ENCODE results near the gene MALAT1. TPM values are rescaled to one million over a fixed set of nuclear protein-coding genes. Genes with fewer than 3 reads are reported as not detected.
A peak's percentile ranks its signal among the peaks of the same experiment; 100 is the strongest.
"Not testable (repeated sequence)": the region's sequence is repeated elsewhere in the genome, so short reads cannot be mapped to it uniquely, and the experiment has no call there.

The MALAT1 gene
- total RNA-seq, 1 donor from 2014 or later, result 16,538 TPM

GRCh38 chr11:65470433-65471049 is 28.3 kb upstream of the MALAT1 start:
- peaks cover 35% of the 10 kb centered on the region for H3K4me1 Mint-ChIP-seq (ENCODE audit: unreplicated experiment)
- no peaks in the 10 kb centered on the region for H3K36me3 Mint-ChIP-seq (ENCODE audit: unreplicated experiment)
- H3K9me3 Mint-ChIP-seq (ENCODE audit: unreplicated experiment), result no peaks in the 10 kb centered on the region
- no peak for DNase-seq (ENCODE audit: extremely low spot score, unreplicated experiment)
- no peak for TF ChIP-seq CTCF (IDR thresholded peaks at IDR 0.05)
- H3K27ac Mint-ChIP-seq (ENCODE audit: unreplicated experiment), result peak overlapping the region; percentile 95
- H3K4me3 Mint-ChIP-seq (ENCODE audit: unreplicated experiment), result no peak overlapping the region
- H3K27me3 Mint-ChIP-seq (ENCODE audit: unreplicated experiment), result no peaks in the 10 kb centered on the region

GRCh38 chr11:65471447-65471891 is 27.4 kb upstream of the MALAT1 start:
- H3K36me3 Mint-ChIP-seq (ENCODE audit: unreplicated experiment), result no peaks in the 10 kb centered on the region
- no peaks in the 10 kb centered on the region for H3K27me3 Mint-ChIP-seq (ENCODE audit: unreplicated experiment)
- H3K4me1 Mint-ChIP-seq (ENCODE audit: unreplicated experiment), result peaks cover 39% of the 10 kb centered on the region
- TF ChIP-seq CTCF (IDR thresholded peaks at IDR 0.05), result peak; percentile 53
- no peak overlapping the region for H3K4me3 Mint-ChIP-seq (ENCODE audit: unreplicated experiment)
- peak overlapping the region; percentile 95 for H3K27ac Mint-ChIP-seq (ENCODE audit: unreplicated experiment)
- H3K9me3 Mint-ChIP-seq (ENCODE audit: unreplicated experiment), result no peaks in the 10 kb centered on the region
- DNase-seq (ENCODE audit: extremely low spot score, unreplicated experiment), result no peak

- DNase-seq (ENCODE audit: extremely low spot score, unreplicated experiment); H3K4me3 Mint-ChIP-seq (ENCODE audit: unreplicated experiment); H3K27me3 Mint-ChIP-seq (ENCODE audit: unreplicated experiment); H3K36me3 Mint-ChIP-seq (ENCODE audit: unreplicated experiment); H3K9me3 Mint-ChIP-seq (ENCODE audit: unreplicated experiment): not testable (repeated sequence)
- H3K4me1 Mint-ChIP-seq (ENCODE audit: unreplicated experiment), result peaks cover 45% of the 10 kb centered on the region
- H3K27ac Mint-ChIP-seq (ENCODE audit: unreplicated experiment), result peak overlapping the region; percentile 95
Observed at GRCh38 chr11:65472588-65473277, 26.1 kb upstream of the MALAT1 start.

GRCh38 chr11:65473278-65473860 is 25.5 kb upstream of the MALAT1 start:
- no peak for TF ChIP-seq CTCF (IDR thresholded peaks at IDR 0.05)
- Mint-ChIP-seq H3K9me3 (ENCODE audit: unreplicated experiment) (no peaks in the 10 kb centered on the region), H3K27ac (ENCODE audit: unreplicated experiment) (peak overlapping the region; percentile 95), H3K36me3 (ENCODE audit: unreplicated experiment) (no peaks in the 10 kb centered on the region), H3K27me3 (ENCODE audit: unreplicated experiment) (no peaks in the 10 kb centered on the region), H3K4me1 (ENCODE audit: unreplicated experiment) (peaks cover 45% of the 10 kb centered on the region), H3K4me3 (ENCODE audit: unreplicated experiment) (no peak overlapping the region)
- no peak for DNase-seq (ENCODE audit: extremely low spot score, unreplicated experiment)

- H3K9me3 Mint-ChIP-seq (ENCODE audit: unreplicated experiment), result no peaks in the 10 kb centered on the region
- no peak overlapping the region for H3K4me3 Mint-ChIP-seq (ENCODE audit: unreplicated experiment)
- no peak for TF ChIP-seq CTCF (IDR thresholded peaks at IDR 0.05)
- H3K36me3 Mint-ChIP-seq (ENCODE audit: unreplicated experiment), result no peaks in the 10 kb centered on the region
- H3K27me3 Mint-ChIP-seq (ENCODE audit: unreplicated experiment), result no peaks in the 10 kb centered on the region
- peak overlapping the region; percentile 38 for H3K27ac Mint-ChIP-seq (ENCODE audit: unreplicated experiment)
- no peak for DNase-seq (ENCODE audit: extremely low spot score, unreplicated experiment)
- peaks cover 54% of the 10 kb centered on the region for H3K4me1 Mint-ChIP-seq (ENCODE audit: unreplicated experiment)
Observed at GRCh38 chr11:65474864-65475263, 24.0 kb upstream of the MALAT1 start.

Measured in osteocyte (in vitro differentiated cells).